ENCODE data around the gene GZF1. TPM values are rescaled to one million over a fixed set of nuclear protein-coding genes. Genes with fewer than 3 reads are reported as not detected.

Gene GZF1
- total RNA-seq, 1 donor from 2014 or later, result 54.8 TPM

DNA sequence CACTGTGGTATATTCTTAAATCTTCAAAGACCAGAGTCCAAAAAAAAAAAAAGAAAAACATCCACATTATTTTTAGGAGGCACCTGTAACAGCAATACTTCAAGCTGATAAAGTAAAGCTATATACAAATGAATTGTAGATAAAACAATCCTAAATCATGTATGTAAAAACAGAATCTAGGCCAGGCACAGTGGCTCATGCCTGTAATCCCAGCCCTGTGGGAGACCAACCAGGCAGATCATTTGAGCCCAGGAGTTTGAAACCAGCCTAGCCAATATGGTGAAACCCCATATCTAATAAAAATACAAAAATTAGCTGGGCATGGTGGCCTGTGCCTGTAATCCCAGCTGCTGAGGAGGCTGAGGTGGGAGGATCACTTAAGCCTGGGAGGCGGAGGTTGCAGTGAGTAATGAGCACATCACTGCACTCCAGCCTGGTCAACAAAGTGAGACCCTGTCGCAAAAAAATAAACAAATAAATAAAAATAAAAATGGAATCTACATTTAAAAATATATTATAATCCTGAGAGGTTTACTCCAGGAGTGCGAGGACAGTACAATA is 52.0 kb downstream of the GZF1 start:
- H3K36me3 ChIP-seq, result no peaks in the 10 kb centered on the region
- intact Hi-C loops (cut with DNase I), result no loop called here
- no peak for DNase-seq (ENCODE audit: low spot score in 2 of 2)

DNA sequence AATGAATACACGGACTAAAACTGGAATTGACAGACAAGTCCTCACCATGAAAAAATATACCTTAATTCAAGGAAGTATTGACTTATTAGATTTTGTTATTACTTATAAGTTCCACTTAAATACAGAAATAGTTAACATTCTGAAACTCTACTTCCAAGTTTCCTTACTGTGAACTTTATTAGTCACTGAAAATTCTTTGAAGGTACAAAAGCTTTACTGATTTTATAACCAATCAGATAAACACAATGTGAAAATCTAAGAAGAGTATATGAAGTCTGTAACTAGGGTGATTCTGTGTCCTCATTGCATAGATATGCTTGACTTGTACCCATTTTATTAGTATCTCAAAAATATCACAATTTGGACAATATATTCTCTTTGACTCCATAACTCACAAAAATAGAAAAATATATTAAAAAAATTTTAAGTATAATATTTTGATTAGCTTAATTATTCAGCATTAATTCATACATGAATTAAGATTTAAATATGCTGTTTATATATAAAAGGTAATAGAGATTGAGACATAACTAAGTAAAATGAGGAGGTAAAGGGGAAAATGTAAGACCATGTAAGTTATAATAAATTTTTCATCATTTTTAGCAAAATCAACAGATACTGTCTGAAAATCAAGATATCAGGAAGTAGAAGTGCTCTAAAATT is 52.7 kb downstream of the GZF1 start:
- no peaks in the 10 kb centered on the region for H3K36me3 ChIP-seq
- intact Hi-C loops (cut with DNase I), result no loop called here
- DNase-seq (ENCODE audit: low spot score in 2 of 2), result no peak
- TF ChIP-seq, protein P1, sequence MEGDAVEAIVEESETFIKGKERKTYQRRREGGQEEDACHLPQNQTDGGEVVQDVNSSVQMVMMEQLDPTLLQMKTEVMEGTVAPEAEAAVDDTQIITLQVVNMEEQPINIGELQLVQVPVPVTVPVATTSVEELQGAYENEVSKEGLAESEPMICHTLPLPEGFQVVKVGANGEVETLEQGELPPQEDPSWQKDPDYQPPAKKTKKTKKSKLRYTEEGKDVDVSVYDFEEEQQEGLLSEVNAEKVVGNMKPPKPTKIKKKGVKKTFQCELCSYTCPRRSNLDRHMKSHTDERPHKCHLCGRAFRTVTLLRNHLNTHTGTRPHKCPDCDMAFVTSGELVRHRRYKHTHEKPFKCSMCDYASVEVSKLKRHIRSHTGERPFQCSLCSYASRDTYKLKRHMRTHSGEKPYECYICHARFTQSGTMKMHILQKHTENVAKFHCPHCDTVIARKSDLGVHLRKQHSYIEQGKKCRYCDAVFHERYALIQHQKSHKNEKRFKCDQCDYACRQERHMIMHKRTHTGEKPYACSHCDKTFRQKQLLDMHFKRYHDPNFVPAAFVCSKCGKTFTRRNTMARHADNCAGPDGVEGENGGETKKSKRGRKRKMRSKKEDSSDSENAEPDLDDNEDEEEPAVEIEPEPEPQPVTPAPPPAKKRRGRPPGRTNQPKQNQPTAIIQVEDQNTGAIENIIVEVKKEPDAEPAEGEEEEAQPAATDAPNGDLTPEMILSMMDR (IDR thresholded peaks at IDR 0.05), result no peak
- no peak overlapping the region for H3K27ac ChIP-seq
- no peaks in the 10 kb centered on the region for H3K9me3 ChIP-seq
- H3K27me3 ChIP-seq, result no peaks in the 10 kb centered on the region
- H3K4me3 ChIP-seq, result no peak overlapping the region
- peaks cover 0 to 4% of the 10 kb centered on the region in 2 donors for H3K4me1 ChIP-seq

More for the DNA sequence above, 52.0 kb downstream of the GZF1 start:
- Histone ChIP-seq H3K9me3 (no peaks in the 10 kb centered on the region), H3K4me3 (no peak overlapping the region), H3K27ac (no peak overlapping the region), H3K4me1 (no peaks in the 10 kb centered on the region), H3K27me3 (no peaks in the 10 kb centered on the region)
- TF ChIP-seq, protein P1 (IDR thresholded peaks at IDR 0.05), result no peak

DNA sequence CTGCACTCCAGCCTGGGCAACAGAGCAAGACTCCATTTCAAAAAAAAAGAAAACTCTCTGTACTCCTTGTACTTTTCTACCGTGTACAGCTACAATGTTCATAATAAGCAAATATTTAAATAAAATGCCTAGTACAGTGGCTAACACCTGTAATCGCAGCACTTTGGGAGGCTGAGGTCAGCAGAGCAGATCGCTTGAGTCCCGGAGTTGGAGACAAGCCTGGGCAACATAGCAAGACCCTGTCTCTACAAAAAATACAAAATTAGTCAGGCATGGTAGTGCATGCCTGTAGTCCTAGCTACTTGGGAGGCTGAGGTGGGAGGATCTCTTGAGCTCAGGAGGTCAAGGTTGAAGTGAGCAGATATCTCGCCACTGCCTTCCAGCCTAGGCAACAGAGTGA is 53.6 kb downstream of the GZF1 start:
- Histone ChIP-seq H3K36me3 (no peaks in the 10 kb centered on the region), H3K9me3 (no peaks in the 10 kb centered on the region), H3K4me3 (no peak overlapping the region), H3K27ac (no peak overlapping the region), H3K4me1 (peaks cover 0 to 6% of the 10 kb centered on the region in 2 donors), H3K27me3 (no peaks in the 10 kb centered on the region)
- no peak for DNase-seq (ENCODE audit: low spot score in 2 of 2)
- intact Hi-C loops (cut with DNase I), result no loop called here
- TF ChIP-seq, protein P1 (IDR thresholded peaks at IDR 0.05), result no peak

DNA sequence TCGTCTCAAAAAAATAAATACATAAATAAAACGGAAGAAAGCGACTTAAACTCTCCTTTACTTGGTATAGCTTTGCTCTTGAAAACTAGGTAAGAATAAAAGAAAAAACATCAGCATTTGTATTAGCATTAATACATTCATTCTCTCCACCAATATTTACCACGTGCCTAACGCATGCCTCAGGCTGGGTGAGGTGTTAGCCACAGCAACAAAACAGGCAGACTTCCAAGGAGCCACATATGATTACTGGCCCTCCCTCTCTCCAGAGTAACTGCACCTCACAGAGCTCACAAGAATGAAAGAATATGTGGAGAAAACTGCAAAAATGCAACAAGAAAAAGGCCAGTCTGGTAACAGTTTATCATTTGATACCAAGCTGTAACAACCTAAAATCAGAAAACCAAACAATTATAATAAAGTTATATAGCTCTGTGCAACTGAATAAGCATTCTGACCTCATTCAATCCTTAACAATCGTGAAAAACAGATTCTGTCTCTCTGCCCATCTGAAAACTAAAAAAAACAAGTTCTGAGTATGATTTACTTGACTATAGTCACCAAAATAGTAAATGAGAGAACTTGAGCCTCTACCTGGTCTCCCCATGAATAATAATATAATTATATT is 54.1 kb downstream of the GZF1 start:
- intact Hi-C loops (cut with DNase I), result no loop called here
- Histone ChIP-seq H3K27me3 (no peaks in the 10 kb centered on the region), H3K9me3 (no peaks in the 10 kb centered on the region)

DNA sequence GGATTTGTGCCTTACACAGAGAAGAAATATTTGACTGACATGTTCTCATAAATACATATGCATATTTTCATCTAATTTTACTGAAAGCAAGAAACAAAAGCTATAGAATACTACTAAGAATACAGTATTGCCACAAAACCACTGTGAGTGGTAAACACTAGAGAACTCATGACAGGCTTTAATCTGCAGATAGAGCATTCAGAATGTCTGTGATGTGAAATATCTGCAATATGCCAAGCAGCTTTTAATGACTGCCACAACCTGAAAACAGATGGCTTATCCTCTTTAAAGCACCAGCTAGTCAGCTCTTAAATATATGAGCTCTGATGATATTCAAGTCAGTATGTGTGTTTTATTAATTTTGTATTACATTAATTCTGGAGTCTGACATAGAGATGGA is 55.9 kb downstream of the GZF1 start:
- H3K27me3 ChIP-seq, result no peaks in the 10 kb centered on the region
- H3K9me3 ChIP-seq, result no peaks in the 10 kb centered on the region
- H3K4me3 ChIP-seq, result no peak overlapping the region
- TF ChIP-seq, protein P1 (IDR thresholded peaks at IDR 0.05), result no peak
- intact Hi-C loops (cut with DNase I), result no loop called here
- no peak overlapping the region for H3K27ac ChIP-seq
- no peak for DNase-seq (ENCODE audit: low spot score in 2 of 2)
- H3K4me1 ChIP-seq, result peaks cover 0 to 6% of the 10 kb centered on the region in 2 donors
- H3K36me3 ChIP-seq, result no peaks in the 10 kb centered on the region

More for the DNA sequence above, 54.1 kb downstream of the GZF1 start:
- no peak for DNase-seq (ENCODE audit: low spot score in 2 of 2)
- H3K27ac ChIP-seq, result no peak overlapping the region
- no peak overlapping the region for H3K4me3 ChIP-seq
- H3K36me3 ChIP-seq, result no peaks in the 10 kb centered on the region
- peaks cover 0 to 6% of the 10 kb centered on the region in 2 donors for H3K4me1 ChIP-seq
- TF ChIP-seq, protein P1 (IDR thresholded peaks at IDR 0.05), result no peak
